Heart right ventricle (tissue), 16 donors: ENCODE measurements around the gene ANKS4B. TPM values are rescaled to one million over a fixed set of nuclear protein-coding genes. Genes with fewer than 3 reads are reported as not detected.

Experiments
- ATAC-seq, 8 donors: fragments of 200-7000 bp; cut with Tn5 transposase; one replicate each; pipeline ENCODE4 v1.9.1; 2020; ENCODE audit warnings: mild to moderate bottlenecking in 8 of 8, moderate library complexity in 8 of 8, moderate number of reproducible peaks in 1 of 8
- DNase-seq, 2 donors: peaks; one replicate each; pipeline ENCODE4 v3.0.0-alpha.2; 2020
- H3K27ac ChIP-seq, 10 donors: fragments of 200-600 bp; sonication (generic) in 2 of 10; one replicate each; pipeline versions ENCODE4 v1.5.0 to v1.8.0; 2020 to 2022; ENCODE audit warnings: mild to moderate bottlenecking in 3 of 10
- H3K27me3 ChIP-seq, 7 donors: fragments of 200-600 bp; one replicate each; pipeline ENCODE4 v1.8.0; 2021 to 2022; ENCODE audit warnings: mild to moderate bottlenecking in 2 of 7
- H3K36me3 ChIP-seq, 9 donors: fragments of 200-600 bp; sonication (generic) in 1 of 9; one replicate each; pipeline versions ENCODE4 v1.5.0 to v1.8.0; 2020 to 2022; ENCODE audit warnings: mild to moderate bottlenecking in 2 of 9
- H3K4me1 ChIP-seq, 9 donors: fragments of 200-600 bp; sonication (generic) in 1 of 9; one replicate each; pipeline versions ENCODE4 v1.5.0 to v1.8.0; 2020 to 2022; ENCODE audit warnings: mild to moderate bottlenecking in 4 of 9
- H3K4me3 ChIP-seq, 10 donors: fragments of 200-600 bp; sonication (generic) in 2 of 10; one replicate each; pipeline versions ENCODE4 v1.5.0 to v1.8.0; 2020 to 2022; ENCODE audit warnings: mild to moderate bottlenecking in 7 of 10, moderate library complexity in 2 of 10
- H3K9me3 ChIP-seq, 11 donors: fragments of 200-600 bp in 10 of 11; sonication (generic) in 2 of 11; one replicate each; pipeline versions ENCODE4 v1.5.0 to v1.8.0; 2013 to 2022; ENCODE audit warnings: mild to moderate bottlenecking in 2 of 11, control low read depth in 1 of 11, moderate library complexity in 1 of 11
- CTCF ChIP-seq, 9 donors: fragments of 200-600 bp; sonication (generic) in 2 of 9; IDR thresholded peaks; one replicate each; pipeline versions ENCODE4 v1.5.0 to v1.8.0; 2021 to 2022; ENCODE audit warnings: antibody characterized with exemption in 9 of 9, mild to moderate bottlenecking in 5 of 9, moderate library complexity in 1 of 9
- WGBS, 2 donors: extraction: QIAGEN DNeasy Blood & Tissue Kit; methylation state at CpG; one replicate each; pipeline ENCODE4 v1.1.7; 2013; ENCODE audit warnings: inconsistent platforms in 1 of 2; 5-methylcytosine and 5-hydroxymethylcytosine counted together
- intact Hi-C, 10 donors: fragments of 100-400 bp; cut with DNase I; formaldehyde crosslinking; loops; one replicate each; pipeline versions ENCODE4 v1.11.1 to v1.14.2; 2022
- polyA plus RNA-seq, 2 donors: library from polyadenylated mRNA; stranded (reverse); fragments of 200-250 nt; gene quantifications; one replicate each; pipeline ENCODE4 v1.2.3, GENCODE V29; 2013
- total RNA-seq, 10 donors: library from RNA; stranded (reverse); fragmentation: NEBNext Ultra II Directional in 3 of 10; extraction: Animal tissue kit (Norgen Biotek cat#: 25700) in 3 of 10; gene quantifications; one replicate each; pipeline versions ENCODE4 v1.2.1 to v1.2.4, GENCODE V29; 2021 to 2023
- donor health status: Arrhythmogenic right ventricular cardiomyopathy.
- donor health status: ischemic (EF 13 %, LVEDD 7.1; RV severe dilation, severe dysfunction).
- donor health status: healthy with polysubstance abuse.
- donor health status: DM: no; HTN: yes; CAD: no.
- donor health status: DM: no; HTN: no; CAD: no.
- donor health status: ischemic (EF 25% LVEDD 6.9; RV normal size, moderate dysfunction).
- donor health status: ischemic (EF 25% LVEDD 5.7; RV mildly dilated, moderate dysfunction).
- donor health status: healthy.
- donor health status: DM: yes; HTN: yes; CAD: no.
- donor health status: Ischemic cardiomyopathy.
- donor health status: ischemic (EF 35%, LVEDD 5.7; RV mildly dilated, moderate dysfunction).
- donor health status: nonischemic (EF 11% LVEDD 7.7; RV severe dilation, severe dysfunction).
- donor health status: DM: yes; HTN: yes; CAD: no.
- donor health status: PGD.
- donor health status: ischemic (EF 29% LVEDD 5.4; RV normal size, mild dysfunction).
- donor health status: nonischemic (EF 23%, LVEDD 6.1; RV moderate dilation, normal function).

Gene ANKS4B
- total and polyA plus RNA-seq, 12 donors = not detected

- intact Hi-C loops = loop anchor here in 6 of 10 donors (5.0 to 10.0 kb wide), 6 partner anchors 88 to 1128 kb away; partner anchors contain the start of gene CRYM (in 1 of the 6)
- Histone ChIP-seq H3K4me3 (no peak overlapping the region), H3K27me3 (no peaks in the 10 kb centered on the region), H3K9me3 (peaks cover 0 to 10% (median 0%) of the 10 kb centered on the region in 11 donors), H3K36me3 (peaks cover 0 to 28% (median 12%) of the 10 kb centered on the region in 9 donors), H3K27ac (no peak overlapping the region), H3K4me1 (peaks cover 0 to 8% (median 0%) of the 10 kb centered on the region in 9 donors)
- 65 to 82% methylated on average over 4 of the region's 4 CpGs for WGBS, 2 donors
- DNase-seq (no peak), ATAC-seq (no peak)
- no peak for TF ChIP-seq CTCF (IDR thresholded peaks at IDR 0.05)
These were observed 47.2 kb upstream of the ANKS4B start for GRCh38 chr16:21186326-21186691.

GRCh38 chr16:21189311-21189710, 44.2 kb upstream of the ANKS4B start:
- Histone ChIP-seq H3K9me3 (peaks cover 0 to 6% (median 0%) of the 10 kb centered on the region in 11 donors), H3K36me3 (no peaks in the 10 kb centered on the region), H3K27ac (no peak overlapping the region), H3K4me1 (peaks cover 0 to 8% (median 0%) of the 10 kb centered on the region in 9 donors), H3K4me3 (no peak overlapping the region), H3K27me3 (no peaks in the 10 kb centered on the region)
- intact Hi-C loops = loop anchor here in 9 of 10 donors (2.0 to 10.0 kb wide), 7 partner anchors 85 to 1125 kb away; partner anchors contain the start of gene CRYM (in 1 of the 9)
- WGBS, 2 donors = 85 to 90% methylated on average over 5 of the region's 5 CpGs
- TF ChIP-seq CTCF (IDR thresholded peaks at IDR 0.05) = no peak
- DNase-seq = no peak
- ATAC-seq = no peak

- DNase-seq (no peak), ATAC-seq (no peak)
- 92 to 94% methylated on average over 4 of the region's 4 CpGs for WGBS, 2 donors
- Histone ChIP-seq H3K4me1 (peaks cover 0 to 8% (median 0%) of the 10 kb centered on the region in 9 donors), H3K27ac (no peak overlapping the region), H3K27me3 (no peaks in the 10 kb centered on the region), H3K36me3 (no peaks in the 10 kb centered on the region), H3K9me3 (peaks cover 0 to 6% (median 0%) of the 10 kb centered on the region in 11 donors), H3K4me3 (no peak overlapping the region)
- intact Hi-C loops = loop anchor here in 2 of 10 donors (5.0 kb wide), 2 partner anchors 102 to 112 kb away; no protein-coding TSS in a partner anchor
- TF ChIP-seq CTCF (IDR thresholded peaks at IDR 0.05) = no peak
These were observed 43.5 kb upstream of the ANKS4B start for GRCh38 chr16:21190013-21190412.

GRCh38 chr16:21190599-21190998, 42.9 kb upstream of the ANKS4B start:
- no peak for TF ChIP-seq CTCF (IDR thresholded peaks at IDR 0.05)

More at GRCh38 chr16:21190599-21190998, 42.9 kb upstream of the ANKS4B start:
- Histone ChIP-seq H3K27ac (no peak overlapping the region), H3K4me3 (no peak overlapping the region), H3K9me3 (peaks cover 0 to 6% (median 0%) of the 10 kb centered on the region in 11 donors), H3K27me3 (no peaks in the 10 kb centered on the region), H3K36me3 (no peaks in the 10 kb centered on the region), H3K4me1 (peaks cover 0 to 8% (median 0%) of the 10 kb centered on the region in 9 donors)
- intact Hi-C loops = loop anchor here in 2 of 10 donors (5.0 kb wide), 2 partner anchors 102 to 112 kb away; no protein-coding TSS in a partner anchor
- ATAC-seq = no peak
- DNase-seq = no peak
